Measurements from ENCODE around the gene ABI1. TPM values are rescaled to one million over a fixed set of nuclear protein-coding genes. Genes with fewer than 3 reads are reported as not detected.
"Not testable (repeated sequence)": the region's sequence is repeated elsewhere in the genome, so short reads cannot be mapped to it uniquely, and the experiment has no call there.

ABI1 gene
- total RNA-seq, 1 donor from 2014 or later, result 87.2 TPM

DNA sequence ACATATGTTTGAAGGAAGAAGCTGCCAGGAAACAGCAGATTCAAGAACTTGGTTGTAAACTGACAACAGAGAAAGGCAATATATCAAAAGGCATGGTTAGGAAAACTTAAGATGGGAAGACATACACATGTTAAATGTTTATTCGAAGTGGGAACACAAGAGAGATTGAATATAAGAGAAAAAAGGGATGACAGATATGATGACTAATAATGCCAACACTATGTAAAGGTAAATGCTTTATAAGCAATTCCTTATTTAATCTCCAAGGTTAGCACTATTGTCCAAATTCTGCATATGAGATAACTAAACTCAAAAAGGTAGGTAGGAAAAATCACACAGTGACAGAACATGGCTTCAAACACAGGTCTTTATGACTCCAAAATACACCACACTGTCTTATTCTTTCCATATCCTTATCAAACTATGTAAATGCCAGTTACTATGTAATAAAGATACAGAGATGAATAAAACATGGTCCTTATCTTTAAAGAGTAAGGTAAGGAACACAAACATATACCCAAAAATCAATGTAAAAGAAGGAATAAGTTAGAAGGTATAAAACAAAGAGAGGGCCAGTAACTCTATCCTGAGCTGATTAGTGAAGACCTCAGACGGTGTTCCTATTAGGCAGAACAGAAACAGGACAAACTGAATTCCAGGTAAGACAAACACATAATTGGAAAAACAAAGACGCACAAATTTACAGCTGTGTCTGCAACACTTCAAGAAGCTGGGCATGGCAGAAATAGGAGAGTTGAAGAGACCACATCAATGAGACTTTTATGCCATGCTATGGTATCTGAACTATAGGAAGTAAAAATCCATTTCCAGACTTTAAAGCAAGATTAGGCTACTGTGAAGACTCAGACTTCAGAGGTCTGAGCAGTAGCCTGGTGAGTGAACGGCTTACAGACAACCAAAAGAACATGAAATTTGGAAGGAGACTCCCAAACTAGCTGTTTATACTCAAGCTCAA lies 56.1 kb downstream of the ABI1 start:
- DNase-seq (ENCODE audit: low spot score), result no peak

DNA sequence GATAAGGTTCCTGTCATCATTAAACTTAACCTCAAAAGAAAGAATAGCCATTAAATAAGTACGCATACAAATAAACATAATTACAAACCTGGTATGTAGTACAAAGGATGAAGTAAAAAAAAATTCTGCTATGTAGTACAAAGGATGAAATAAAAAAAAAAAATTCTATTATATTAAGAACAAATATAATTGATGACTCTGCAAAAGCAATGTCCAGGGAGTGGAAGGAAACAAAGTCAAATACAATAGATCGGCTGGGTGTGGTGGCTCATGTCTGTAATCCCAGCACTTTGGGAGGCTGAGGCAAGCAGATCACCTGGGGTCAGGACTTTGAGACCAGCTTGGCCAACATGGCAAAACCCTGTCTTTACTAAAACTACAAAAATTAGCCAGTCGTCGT lies 56.9 kb downstream of the ABI1 start:
- no peak for DNase-seq (ENCODE audit: low spot score)

DNA sequence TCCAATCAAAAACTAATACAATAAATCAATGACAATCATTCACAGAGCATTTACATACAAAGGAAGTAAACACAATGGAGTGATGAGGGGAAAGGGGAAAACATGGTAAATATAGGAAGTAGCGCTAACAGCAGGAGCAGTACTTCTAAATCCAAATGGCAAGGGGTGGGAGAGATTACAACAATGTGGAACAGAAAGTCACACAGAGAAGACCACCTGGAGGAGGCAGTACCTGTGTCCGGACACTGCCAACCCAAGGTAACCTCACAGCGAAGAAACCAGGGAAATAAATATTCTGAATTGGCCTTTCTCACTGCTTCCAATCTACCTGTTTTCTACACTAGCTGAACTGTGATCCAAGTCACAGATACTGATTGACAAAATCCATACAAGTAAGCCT lies 58.2 kb downstream of the ABI1 start:
- DNase-seq (ENCODE audit: low spot score), result no peak

DNA sequence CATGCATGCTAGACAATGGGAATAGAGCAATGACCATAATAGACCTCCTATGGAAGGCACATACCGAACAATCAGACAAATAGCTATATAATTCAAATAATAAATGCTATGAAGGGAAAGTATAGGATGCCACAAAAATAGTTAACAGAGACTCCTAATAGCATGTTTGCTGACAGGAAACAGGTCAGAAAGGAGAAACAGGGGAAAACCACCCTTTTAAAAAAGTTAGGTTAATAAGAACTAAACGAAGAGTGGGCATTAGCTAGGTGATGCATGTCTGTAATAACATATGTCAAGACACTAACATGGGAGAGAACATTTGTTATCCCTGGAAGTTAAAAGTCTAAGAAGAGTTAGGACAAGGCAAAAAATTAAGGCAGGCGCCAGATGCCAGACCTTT lies 58.9 kb downstream of the ABI1 start:
- no peak for DNase-seq (ENCODE audit: low spot score)

DNA sequence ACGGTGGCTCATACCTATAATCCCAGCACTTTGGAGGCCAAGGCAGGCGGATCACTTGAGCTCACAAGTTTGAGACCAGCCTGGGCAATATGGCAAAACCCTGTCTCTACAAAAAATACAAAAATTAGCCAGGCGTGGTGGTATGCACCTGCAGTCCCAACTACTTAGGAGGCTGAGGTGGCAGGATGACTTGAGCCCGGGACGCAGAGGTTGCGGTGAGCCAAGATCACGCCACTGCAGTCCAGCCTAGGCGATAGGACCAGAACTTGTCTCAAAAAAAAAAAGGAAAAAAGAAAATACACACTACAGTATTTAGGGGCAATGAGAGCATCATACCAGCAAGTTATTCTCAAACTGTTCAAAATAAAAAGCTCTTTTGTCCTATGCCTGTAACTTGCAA lies 59.5 kb downstream of the ABI1 start:
- DNase-seq (ENCODE audit: low spot score), result no peak

DNA sequence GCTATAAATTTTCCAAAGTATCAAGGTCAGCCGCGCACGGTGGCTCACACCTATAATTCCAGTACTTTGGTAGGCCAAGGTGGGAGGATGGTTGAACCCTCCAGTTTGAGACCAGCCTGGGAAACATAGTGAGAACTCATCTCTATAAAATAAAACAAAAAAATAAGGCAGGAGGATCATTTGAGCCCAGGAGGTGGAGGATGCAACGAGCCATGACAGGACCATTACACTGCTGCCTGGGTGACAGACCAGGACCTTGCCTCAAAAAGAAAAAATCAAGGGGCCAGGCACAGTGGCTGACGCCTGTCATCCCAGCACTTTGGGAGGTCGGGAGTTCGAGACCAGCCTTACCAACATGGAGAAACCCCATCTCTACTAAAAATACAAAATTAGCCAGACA lies 60.3 kb downstream of the ABI1 start:
- no peak for DNase-seq (ENCODE audit: low spot score)

DNA sequence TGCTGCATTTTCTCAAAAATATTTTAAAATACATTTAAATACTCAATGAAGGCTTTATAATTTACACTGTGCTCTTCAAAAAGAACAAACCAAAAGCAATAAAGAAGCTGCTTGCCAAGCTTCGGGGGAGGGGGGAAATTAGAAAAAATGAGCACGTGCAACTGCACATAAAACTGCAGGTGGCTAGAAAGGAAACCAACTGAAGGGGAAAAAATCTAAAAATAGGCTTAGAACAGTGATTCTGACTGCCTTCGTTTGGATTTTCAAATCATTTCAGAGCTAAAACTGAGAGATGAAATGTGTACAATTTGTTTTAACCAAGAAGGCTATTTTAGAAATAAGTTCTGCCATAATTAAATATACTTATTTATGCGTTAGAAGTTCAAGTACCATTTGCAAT lies 61.4 kb downstream of the ABI1 start:
- no peak for DNase-seq (ENCODE audit: low spot score)

DNA sequence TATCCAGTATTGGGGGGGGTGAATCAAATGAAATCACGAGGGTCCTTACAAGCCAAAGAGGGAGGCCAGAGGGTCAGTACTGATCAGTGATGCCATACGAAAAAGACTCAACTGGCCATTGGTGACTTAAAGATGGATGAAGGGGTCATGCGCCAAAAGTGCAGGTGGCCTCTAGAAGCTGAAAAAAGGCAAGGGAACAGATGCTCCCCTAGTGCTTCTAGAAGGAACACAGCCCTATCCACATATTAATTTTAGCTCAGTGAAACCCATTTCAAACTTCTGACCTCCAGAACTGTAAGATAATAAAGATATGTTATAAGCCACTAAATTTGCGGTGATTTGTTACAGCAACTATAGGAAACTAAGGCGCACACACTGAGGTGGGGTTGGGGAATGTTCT lies 62.5 kb downstream of the ABI1 start:
- DNase-seq (ENCODE audit: low spot score), result no peak

DNA sequence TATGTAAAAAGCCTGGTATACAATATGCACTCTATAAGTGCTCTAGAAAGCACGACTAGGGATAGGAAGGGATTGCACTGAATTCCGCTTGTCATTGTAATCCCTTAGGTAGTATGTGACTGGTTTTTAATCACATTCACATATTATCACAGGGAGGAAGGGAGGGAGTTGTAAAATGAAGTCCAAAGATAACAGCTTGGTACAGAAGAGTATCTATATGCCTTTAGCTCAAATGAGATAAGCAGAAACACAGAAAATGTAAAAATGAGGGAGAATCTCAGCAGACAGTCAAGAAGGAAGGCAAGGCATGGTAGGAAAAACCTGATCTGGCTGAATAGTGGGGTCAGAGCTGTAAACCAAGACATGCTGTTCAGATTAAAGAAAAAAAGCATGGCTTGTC lies 63.4 kb downstream of the ABI1 start:
- DNase-seq (ENCODE audit: low spot score), result no peak

DNA sequence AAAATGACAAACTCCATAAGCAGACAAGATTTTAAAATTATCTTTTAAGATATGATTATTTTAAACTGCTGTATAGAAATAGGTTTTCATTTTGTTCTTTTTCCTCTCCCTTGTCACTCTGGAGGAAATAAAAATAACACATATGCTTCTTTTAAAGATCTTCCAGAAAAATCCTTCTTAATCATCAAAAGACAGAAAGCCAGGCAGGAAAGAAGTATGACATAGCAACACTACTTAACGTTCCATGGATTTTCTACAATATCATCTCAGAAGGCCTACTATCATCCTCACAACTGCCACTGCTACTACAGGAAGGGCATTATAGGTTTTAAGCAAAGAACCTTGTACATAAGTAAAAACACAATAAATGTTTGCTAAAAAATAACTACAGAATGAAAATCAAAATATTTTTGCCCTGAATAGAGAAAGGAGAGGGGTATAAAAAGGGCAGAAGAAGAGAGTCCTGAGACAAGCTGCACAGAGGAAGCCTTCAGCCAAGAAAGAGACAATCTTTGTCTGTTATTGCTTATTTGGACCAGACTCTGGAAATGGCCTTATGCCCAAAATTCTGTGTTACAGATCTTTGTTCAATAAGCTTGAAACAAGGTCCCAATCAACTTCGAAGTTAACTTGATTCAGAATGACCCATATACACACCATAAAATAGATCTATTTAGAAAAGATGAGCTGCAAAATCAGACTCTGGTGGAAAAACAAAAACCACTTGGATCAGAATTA lies 67.8 kb downstream of the ABI1 start:
- DNase-seq (ENCODE audit: low spot score), result peak; percentile 58

DNA sequence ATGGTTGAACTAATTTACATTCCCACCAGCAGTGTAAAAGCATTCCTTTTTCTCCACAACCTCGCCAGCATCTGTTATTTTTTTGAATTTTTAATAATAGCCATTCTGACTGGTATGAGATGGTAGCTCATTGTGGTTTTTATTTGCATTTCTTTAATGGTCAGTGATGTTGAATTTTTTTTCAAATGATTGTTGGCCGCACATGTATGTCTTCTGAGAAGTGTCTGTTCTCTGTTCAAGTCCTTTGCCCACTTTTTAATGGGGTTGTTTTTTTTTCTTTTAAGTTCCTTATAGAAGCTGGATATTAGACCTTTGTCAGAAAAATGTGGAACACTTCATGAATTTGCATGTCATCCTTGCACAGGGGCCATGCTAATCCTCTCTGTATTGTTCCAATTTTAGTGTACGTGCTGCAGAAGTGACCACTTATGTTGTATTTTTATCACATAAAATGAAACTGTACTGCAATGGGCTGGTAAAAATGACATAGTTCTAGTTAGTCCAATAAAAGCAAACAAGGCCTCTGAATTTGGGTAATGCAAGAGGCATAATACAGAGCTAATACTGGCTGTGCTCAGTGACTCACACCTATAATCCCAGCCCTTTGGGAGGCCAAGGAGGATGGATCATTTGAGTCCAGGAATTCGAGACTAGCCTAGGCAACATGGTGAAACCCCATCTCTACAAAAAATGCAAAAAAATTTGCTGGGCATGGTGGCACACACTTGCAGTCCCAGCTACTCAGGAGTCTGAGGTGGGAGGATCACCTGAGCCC lies 70.3 kb downstream of the ABI1 start:
- DNase-seq (ENCODE audit: low spot score), result peak; percentile 18

DNA sequence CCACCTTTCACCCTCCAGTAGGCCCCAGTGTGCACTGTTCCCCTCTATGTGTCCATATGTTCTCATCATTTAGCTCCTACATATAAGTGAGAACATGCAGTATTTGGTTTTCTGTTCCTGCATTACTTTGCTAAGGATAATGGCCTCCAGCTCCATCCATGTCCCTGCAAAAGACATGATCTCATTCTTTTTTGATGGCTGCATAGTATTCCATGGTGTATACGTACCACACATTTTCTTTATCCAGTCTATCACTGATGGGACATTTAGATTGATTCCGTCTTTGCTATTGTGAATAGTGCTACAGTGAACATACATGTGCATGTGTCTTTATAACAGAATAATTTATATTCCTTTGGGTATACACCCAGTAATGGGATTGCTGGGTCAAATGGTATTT lies 71.0 kb downstream of the ABI1 start:
- not testable (repeated sequence) for DNase-seq (ENCODE audit: low spot score)

DNA sequence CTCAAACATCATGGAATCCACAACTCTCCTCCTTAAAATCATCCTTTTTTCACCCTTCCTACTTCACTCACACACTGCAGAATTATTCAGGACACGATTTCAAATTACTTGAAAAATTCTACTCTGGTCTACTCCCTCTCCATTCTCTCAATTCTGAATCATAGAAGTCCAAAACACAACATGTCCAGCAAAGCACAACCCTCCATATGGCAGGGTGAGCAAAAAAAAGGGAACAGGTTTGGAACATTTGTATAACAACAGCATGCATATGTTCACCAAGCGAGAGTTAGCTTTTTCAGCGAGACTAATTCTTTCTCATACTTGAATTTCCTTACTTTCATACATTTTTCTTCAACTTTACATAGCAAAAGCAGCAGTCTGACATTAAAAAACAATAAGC lies 73.4 kb downstream of the ABI1 start:
- DNase-seq (ENCODE audit: low spot score), result no peak

DNA sequence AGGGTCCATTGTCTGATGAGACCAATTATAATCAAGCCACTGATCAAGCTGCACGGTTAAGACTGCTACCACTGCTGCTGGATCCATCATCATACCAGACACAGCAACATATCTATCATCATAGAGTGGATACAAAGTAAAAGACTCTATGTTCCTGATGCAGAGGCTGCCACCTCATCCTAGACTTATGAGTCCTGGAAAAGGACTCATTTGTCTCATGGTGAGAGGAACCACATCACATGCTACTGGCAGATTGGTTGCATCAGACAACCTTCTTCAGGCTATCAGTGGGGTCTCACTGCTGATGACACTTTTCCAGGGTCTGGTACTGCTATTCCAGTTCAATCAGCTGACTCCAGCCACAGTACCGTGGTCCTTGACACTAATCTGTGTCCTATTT lies 79.0 kb downstream of the ABI1 start:
- DNase-seq (ENCODE audit: low spot score), result no peak

DNA sequence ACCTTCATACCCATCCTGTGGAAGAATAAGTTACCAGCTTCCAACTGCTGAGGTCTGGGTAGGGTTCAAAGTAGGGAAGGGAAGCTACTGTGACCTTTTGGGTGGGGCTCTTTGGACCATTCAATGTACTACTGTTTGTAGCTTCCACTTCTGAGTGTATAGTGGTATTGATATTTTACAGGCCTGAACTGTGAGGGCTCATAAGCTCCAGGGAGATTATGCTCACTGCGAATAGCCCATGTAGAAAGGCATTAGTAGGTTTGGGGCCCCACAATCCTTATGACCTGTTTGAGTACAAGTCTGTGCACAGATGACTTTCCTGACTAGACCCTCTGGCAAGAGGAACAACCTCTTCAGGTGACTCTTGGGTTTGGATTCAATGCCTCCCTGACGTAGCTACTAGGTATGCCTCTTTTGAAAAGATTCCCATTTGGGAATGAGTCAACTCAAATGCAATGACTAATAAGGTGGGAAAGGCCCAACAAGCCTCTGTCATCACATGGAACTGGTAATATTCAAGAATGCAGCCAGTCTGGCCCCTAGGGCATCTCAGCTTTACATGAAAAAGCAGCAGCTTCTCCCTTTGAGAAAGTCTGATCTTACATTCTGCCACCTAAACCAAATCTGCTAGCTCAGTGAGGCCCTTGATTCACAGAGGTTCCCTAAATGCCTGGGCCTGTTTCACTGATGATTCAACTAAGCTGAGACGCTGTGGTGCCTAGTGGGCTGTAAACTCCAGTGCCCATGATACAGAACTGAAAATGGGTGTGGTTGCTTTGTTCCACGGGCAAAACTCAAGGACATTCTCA lies 79.8 kb downstream of the ABI1 start:
- DNase-seq (ENCODE audit: low spot score), result peak; percentile 39

DNA sequence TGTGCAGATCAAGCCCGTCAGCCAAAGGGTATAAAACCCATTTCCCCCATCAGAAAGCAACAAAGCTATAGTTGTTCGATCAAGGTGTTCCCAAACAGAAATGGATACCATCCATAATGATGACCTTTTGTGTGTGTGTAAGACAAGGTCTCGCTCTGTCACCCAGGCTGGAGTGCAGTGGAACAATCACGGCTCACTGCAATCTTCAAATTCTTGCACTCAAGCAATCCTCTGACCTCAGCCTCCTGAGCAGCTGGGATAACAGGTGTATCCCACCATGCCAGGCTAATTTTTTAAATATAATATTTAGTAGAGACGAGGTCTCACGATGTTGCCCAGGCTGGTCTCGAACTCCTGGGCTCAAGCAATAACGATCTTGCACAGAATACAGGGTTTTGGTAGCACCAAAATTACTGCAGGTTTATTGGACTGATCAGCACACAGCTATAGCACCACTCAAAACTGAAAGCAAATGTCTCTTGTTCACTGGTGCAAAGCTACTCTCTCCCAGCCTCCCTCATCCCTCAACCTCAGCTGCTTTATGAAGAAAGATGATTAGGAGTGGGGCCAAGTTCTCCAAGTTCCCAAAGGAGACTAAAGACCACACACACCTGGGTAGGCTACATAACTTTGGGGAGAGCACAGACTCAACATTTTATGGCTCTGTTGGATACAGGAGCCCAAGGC lies 80.5 kb downstream of the ABI1 start:
- no peak for DNase-seq (ENCODE audit: low spot score)

DNA sequence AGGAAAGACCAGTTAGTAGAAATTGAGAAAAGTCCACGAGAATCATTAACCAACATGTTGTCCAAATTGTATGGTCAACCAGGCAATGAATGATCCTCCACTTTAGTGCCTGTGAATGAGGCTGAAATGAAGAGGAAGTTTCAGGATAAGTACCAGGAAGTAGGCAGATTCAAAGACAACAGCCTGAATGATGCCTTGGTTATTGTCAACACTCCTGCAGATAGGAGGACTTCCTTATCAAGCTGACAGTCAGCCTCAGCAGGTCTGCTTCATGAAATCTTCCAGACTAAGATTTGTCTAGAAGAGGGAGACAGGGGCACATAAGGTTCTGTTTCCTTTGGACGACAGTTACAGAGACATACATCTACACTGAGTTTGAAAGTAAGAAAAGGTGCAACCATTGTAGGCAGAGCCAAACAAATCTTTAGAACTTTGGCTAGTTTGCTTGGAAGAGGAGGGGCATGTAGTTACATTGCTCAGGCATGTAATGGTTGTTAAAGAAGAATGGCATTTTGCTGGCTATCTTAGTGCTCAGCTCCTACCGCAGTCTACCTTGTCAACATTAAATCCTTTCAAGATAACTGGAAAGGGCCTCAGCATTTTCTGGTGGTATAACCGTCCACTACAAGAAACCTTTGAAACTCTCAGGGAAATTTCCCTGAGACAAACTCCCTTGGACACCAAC lies 81.4 kb downstream of the ABI1 start:
- DNase-seq (ENCODE audit: low spot score), result no peak

DNA sequence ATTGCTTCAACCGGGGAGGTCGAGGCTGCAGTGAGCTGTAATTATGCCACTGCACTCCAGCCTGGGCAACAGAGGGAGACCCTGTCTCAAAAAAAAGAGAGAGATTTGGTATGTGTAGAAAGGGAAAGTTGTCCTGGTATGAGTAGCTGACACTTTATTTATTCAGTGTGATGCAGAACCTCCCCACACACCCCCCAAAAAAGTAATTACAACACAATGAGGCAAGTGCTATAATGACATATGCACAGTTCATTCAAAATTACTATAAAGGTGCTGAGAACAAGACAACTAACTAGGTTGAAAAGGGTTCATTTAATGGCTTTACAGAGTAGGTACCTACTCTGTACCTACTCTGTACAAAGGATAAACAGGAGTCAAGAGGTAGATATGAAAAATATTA lies 83.1 kb downstream of the ABI1 start:
- no peak for DNase-seq (ENCODE audit: low spot score)

DNA sequence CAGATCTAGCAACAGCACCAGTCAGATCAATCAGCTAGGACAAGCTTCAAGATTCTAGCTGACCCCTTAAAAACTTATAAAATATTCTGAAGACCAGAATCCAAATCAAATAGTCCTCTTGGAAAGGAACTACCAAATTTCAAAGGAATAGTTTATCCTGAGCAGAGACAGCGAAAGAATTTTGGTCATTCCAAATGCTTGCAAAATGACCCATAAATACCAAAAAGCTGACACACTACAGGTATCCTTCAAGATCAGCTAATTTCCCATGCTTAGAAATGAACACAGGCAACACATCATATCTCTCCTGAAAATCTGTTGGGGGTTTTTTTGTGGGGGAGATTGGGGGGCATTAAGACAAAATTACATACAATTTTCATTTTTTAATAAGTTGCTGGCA lies 84.5 kb downstream of the ABI1 start:
- no peak for DNase-seq (ENCODE audit: low spot score)

DNA sequence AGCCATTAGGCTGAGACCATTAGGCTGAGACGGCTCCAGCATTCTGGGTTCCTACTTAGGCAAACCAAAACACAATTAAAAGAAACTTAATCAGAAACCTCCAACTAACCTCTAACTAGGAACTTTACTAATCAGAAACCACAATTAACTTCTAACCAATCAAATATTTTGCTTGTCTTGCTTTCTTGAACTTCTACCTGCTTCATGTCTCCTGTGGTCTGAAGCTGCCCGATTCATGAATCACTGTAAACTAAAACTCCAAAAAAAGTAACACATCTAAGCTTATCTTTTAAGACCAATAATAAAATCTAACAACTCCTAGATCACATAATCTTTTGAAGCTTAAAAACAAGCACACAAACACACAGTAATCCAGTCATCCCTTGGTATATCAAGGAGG lies 87.1 kb downstream of the ABI1 start:
- DNase-seq (ENCODE audit: low spot score), result no peak

Measured in umbilical cord (tissue), 2 donors.